NB4 (cell line): Measurements from ENCODE around the gene PSAPL1.

Experiments used
- DNase-seq: peaks from one replicate; pipeline ENCODE4 v3.0.0; 2010; ENCODE audit warnings: low read depth
- H3K4me3 ChIP-seq: one replicate; pipeline ENCODE4 v1.5.1; 2011; ENCODE audit warnings: mild to moderate bottlenecking, low read depth, low read length, moderate library complexity
- CTCF ChIP-seq: IDR thresholded peaks from one replicate; pipeline ENCODE4 v1.5.1; 2012; ENCODE audit warnings: low read depth, low read length
- MAX ChIP-seq: IDR thresholded peaks from 2 replicates; pipeline ENCODE4 v1.6.1; 2011; ENCODE audit warnings: low read depth, low read length
- MYC ChIP-seq: IDR thresholded peaks from 2 replicates; pipeline ENCODE4 v1.6.1; 2011; ENCODE audit warnings: low read depth, low read length
- POLR2A ChIP-seq: IDR thresholded peaks from 2 replicates; pipeline ENCODE4 v1.6.1; 2011; ENCODE audit warnings: mild to moderate bottlenecking; ENCODE audit not compliant: insufficient read length; ENCODE audit errors: extremely low read depth

The PSAPL1 gene

GRCh38 chr4:7402526-7402925 is 32.2 kb downstream of the PSAPL1 start:
- H3K4me3 ChIP-seq: no peak overlapping the region
- no peak for TF ChIP-seq CTCF
- TF ChIP-seq MYC: no peak
- no peak for TF ChIP-seq POLR2A
- DNase-seq: no peak

GRCh38 chr4:7400671-7401298 is 33.9 kb downstream of the PSAPL1 start:
- no peak for DNase-seq
- no peak overlapping the region for H3K4me3 ChIP-seq
- no peak for TF ChIP-seq MAX
- no peak for TF ChIP-seq MYC
- TF ChIP-seq CTCF: no peak
- TF ChIP-seq POLR2A: no peak

GRCh38 chr4:7399440-7400234 is 35.1 kb downstream of the PSAPL1 start:
- no peak overlapping the region for H3K4me3 ChIP-seq
- TF ChIP-seq MAX (no peak), MYC (no peak), CTCF (no peak), POLR2A (no peak)
- DNase-seq: no peak

GRCh38 chr4:7398788-7399439 is 35.8 kb downstream of the PSAPL1 start:
- TF ChIP-seq MAX: no peak
- no peak for TF ChIP-seq POLR2A
- TF ChIP-seq MYC: no peak
- no peak for TF ChIP-seq CTCF
- DNase-seq: no peak
- H3K4me3 ChIP-seq: no peak overlapping the region

- DNase-seq: no peak
- no peak for TF ChIP-seq MYC
- no peak for TF ChIP-seq CTCF
- TF ChIP-seq POLR2A: no peak
- no peak for TF ChIP-seq MAX
- H3K4me3 ChIP-seq: no peak overlapping the region
Measured at GRCh38 chr4:7398104-7398423, 36.7 kb downstream of the PSAPL1 start.
